ENCODE data around the gene AP2A2. TPM values are rescaled to one million over a fixed set of nuclear protein-coding genes. Genes with fewer than 3 reads are reported as not detected.
A peak's percentile ranks its signal among the peaks of the same experiment; 100 is the strongest.

Gene AP2A2
- total RNA-seq, 3 donors from 2014 or later, result 44.6 to 112 (median 54.7) TPM

- intact Hi-C loops (cut with DNase I; ENCODE audit: low total_unique reads), result no loop called here
- Histone ChIP-seq H3K4me1 (peaks cover 0 to 13% of the 10 kb centered on the region in 2 donors), H3K4me3 (no peak overlapping the region), H3K36me3 (no peaks in the 10 kb centered on the region), H3K27ac (no peak overlapping the region), H3K27me3 (no peaks in the 10 kb centered on the region), H3K9me3 (peaks cover 7 to 12% of the 10 kb centered on the region in 2 donors)
- no peak for TF ChIP-seq POLR2A (IDR thresholded peaks at IDR 0.05)
- no peak for DNase-seq (ENCODE audit: low spot score in 2 of 2)
These were observed 27.0 kb downstream of the AP2A2 start for GRCh38 chr11:952406-953385.

GRCh38 chr11:953512-953911 lies 27.8 kb downstream of the AP2A2 start:
- TF ChIP-seq CTCF (IDR thresholded peaks at IDR 0.05) (no peak), POLR2AphosphoS5 (IDR thresholded peaks at IDR 0.05) (no peak), POLR2A (IDR thresholded peaks at IDR 0.05) (no peak)
- no peak for DNase-seq (ENCODE audit: low spot score in 2 of 2)
- no peaks in the 10 kb centered on the region for H3K27me3 ChIP-seq
- peaks cover 0 to 13% of the 10 kb centered on the region in 2 donors for H3K4me1 ChIP-seq
- peaks cover 7 to 12% of the 10 kb centered on the region in 2 donors for H3K9me3 ChIP-seq
- intact Hi-C loops (cut with DNase I; ENCODE audit: low total_unique reads), result no loop called here
- no peaks in the 10 kb centered on the region for H3K36me3 ChIP-seq
- H3K4me3 ChIP-seq, result no peak overlapping the region
- no peak overlapping the region for H3K27ac ChIP-seq

- Histone ChIP-seq H3K27ac (peak overlapping the region; percentile 71 to 73), H3K4me3 (no peak overlapping the region), H3K27me3 (no peaks in the 10 kb centered on the region), H3K36me3 (no peaks in the 10 kb centered on the region), H3K4me1 (peaks cover 0 to 13% of the 10 kb centered on the region in 2 donors), H3K9me3 (peaks cover under 1 to 5% of the 10 kb centered on the region in 2 donors)
- DNase-seq (ENCODE audit: low spot score in 2 of 2), result no peak
- intact Hi-C loops (cut with DNase I; ENCODE audit: low total_unique reads), result no loop called here
- no peak for TF ChIP-seq POLR2AphosphoS5 (IDR thresholded peaks at IDR 0.05)
- TF ChIP-seq CTCF (IDR thresholded peaks at IDR 0.05), result no peak
- no peak for TF ChIP-seq POLR2A (IDR thresholded peaks at IDR 0.05)
These were observed 28.9 kb downstream of the AP2A2 start for GRCh38 chr11:954392-955153.

- peak overlapping the region; percentile 71 to 73 for H3K27ac ChIP-seq
- intact Hi-C loops (cut with DNase I; ENCODE audit: low total_unique reads), result no loop called here
- no peaks in the 10 kb centered on the region for H3K27me3 ChIP-seq
- peak overlapping the region in 1 of 3 donors; percentile 39 for H3K4me3 ChIP-seq
- no peaks in the 10 kb centered on the region for H3K9me3 ChIP-seq
- no peaks in the 10 kb centered on the region for H3K36me3 ChIP-seq
- peaks cover 0 to 13% of the 10 kb centered on the region in 2 donors for H3K4me1 ChIP-seq
- peak in 1 of 2 donors; percentile 63 for DNase-seq (ENCODE audit: low spot score in 2 of 2)
- TF ChIP-seq POLR2AphosphoS5 (IDR thresholded peaks at IDR 0.05), result peak in 1 of 3 donors; percentile 24
- no peak for TF ChIP-seq POLR2A (IDR thresholded peaks at IDR 0.05)
These were observed 29.7 kb downstream of the AP2A2 start for GRCh38 chr11:955154-956063.

- no peaks in the 10 kb centered on the region for H3K27me3 ChIP-seq
- H3K36me3 ChIP-seq, result no peaks in the 10 kb centered on the region
- peaks cover 0 to 13% of the 10 kb centered on the region in 2 donors for H3K4me1 ChIP-seq
- no peaks in the 10 kb centered on the region for H3K9me3 ChIP-seq
- H3K4me3 ChIP-seq, result no peak overlapping the region
- peak overlapping the region in 1 of 2 donors; percentile 22 for H3K27ac ChIP-seq
- no peak for DNase-seq (ENCODE audit: low spot score in 2 of 2)
- intact Hi-C loops (cut with DNase I; ENCODE audit: low total_unique reads), result no loop called here
- TF ChIP-seq POLR2AphosphoS5 (IDR thresholded peaks at IDR 0.05), result no peak
These were observed 31.7 kb downstream of the AP2A2 start for GRCh38 chr11:957212-957920.

All from breast epithelium (tissue), 4 donors.